DMS53 (cell line): Measurements from ENCODE around the gene IL37.

Experiments used
- DNase-seq: peaks from one replicate; lab custom pipeline; 2025; lab: John Stamatoyannopoulos, UW

IL37 gene

DNA sequence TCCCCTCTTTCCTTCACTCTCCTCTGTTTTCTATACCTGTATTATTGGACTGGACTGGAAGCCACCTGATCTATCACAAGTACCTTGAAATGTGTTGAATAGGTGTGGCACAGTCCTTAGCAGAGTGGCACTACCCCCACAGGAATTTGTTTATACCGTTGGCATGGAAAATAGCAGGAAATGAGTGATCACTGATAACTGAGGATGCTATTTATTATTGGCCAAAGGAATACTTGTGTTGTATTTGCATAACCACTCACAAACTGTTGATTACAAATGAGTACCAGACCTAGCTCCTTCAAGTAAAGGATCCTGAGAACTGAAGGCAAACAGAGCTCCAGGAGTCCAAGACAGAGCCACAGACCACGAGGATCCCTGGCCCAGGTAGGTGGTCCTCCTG lies at the start of gene IL37:
Gene IL37 (plus strand): TSS at position 301 of the 400 bp plus-strand sequence. CDS start 1,848 bp downstream, outside the sequence.
- DNase-seq = no peak

GRCh38 chr2:112864072-112864471 lies 46.9 kb upstream of the IL37 start:
- no peak for DNase-seq

DNA sequence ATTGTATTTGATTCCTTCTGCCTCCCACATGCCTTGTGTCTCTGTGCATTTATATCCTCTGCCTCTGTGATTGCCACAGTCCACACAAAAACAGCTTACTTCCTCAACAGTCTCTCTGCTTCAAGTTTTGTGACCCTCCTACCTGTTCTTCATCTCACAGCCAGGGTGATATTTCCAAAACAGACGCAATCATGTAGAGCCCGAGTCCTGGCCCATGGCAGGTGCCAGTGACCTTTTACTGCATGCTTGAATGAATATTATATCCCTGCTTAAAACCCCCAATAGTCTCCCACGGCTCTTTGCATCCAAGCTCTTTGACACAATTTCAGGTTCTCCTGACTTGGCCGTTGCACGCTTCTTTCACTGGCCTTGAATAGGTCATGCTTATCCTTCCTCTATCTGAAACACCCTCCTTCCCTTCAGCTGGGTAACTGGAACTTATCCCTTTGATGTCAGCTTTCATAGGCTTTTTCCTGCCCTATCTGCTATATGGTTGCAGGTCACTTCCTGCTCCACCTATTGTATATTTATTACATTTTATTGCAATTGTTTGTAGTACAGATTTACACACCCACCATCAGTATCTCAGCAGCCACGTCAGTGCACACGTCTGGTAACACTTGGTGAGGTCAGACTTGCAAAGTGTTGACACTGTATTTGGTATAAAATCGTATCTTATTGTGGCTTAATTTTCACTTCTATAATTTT lies 44.7 kb upstream of the IL37 start:
- no peak for DNase-seq

- no peak for DNase-seq
Observed at GRCh38 chr2:112867701-112868631, 43.0 kb upstream of the IL37 start.

DNA sequence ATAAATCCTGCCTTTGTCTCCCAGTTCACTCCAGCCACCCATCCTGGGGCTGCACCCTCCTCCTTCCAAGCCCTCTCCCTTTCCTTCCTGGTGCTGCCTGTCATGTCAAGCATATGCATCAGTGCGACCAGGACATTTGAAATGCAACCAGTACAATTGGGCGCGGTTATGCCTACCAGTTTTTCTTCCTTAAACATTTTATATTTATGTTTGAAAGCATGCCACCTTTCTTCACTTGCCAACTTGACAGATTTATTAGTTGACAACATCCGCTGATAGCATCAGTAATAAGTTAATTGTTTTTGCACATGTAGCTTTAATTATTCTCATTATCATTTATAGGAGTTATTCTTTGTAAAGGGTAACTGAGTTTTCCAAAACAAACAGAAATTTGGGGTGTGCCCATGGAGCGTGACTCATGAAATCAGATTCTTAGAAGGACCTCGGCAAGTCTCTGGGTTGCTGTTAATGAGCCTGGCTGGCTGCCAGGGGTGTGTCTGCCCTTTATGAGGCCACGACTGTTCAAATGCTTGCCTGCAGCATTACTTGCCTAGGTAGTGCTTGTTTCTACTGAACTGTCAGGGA lies 41.6 kb upstream of the IL37 start:
- DNase-seq = peak; percentile 29

DNA sequence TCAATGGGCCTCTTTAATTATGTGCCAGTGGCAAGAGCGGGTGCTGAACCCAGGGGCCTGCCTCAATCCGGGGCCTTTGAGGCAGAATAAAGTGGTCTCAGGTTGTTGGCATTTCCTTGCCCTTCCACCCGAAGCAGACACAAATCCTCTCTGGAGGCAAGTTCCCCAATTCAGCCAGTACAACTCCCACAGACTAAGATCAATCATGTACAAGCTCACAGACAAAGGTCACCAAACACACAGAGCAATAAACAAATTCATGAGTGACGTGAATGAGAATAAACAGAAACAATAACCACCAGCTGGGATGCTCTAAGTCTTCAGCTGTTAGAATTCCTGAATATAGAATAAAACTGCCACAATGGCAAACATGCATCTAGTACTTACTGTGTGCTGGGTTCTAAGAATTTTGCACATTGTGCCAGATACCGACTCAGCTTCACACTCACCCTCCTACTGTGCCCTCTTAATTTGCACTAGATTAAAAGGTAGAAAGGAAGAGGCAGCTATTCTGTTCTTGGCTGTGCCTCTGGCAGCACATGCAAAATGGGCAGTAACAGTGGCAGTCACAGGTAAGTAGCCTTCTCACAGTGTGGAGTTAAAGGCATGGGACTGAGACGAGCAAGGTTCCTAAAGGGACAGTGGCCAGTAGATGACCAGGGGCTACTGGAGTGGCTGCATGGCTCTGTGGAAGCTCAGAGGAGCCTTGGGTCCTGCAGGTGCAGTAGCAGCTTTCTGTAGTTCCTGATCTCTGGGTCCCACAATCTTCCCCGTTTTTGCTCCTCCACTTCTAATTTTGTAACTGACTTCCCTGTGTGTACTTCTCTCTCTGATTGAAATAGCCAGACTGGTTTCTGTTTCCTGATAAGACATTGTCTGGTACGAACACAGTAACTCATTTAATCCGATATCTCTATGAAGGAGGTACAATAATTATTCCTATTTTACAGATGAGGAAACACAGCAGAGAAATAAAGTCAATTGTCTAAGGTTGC lies 39.8 kb upstream of the IL37 start:
- DNase-seq = no peak

GRCh38 chr2:112876257-112876970 lies 34.6 kb upstream of the IL37 start:
- no peak for DNase-seq

DNA sequence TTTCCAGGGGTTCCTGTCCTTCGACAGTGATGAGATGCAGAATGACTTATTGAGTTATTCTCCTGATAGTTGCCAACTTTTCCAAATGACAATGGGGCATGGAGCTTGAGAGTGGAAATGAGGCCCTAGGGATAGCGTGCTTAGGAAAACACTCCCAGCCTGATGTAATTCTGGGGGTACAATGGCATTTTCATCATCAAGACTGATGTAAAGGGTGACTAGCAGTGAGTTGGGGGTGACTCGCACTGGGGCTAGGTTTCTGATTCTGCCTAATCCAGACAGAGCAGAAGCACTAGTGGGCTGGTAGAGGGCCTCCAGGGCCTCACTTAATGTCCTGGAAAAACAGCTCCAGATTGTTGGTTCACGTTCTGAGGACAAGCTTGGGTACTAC lies 34.0 kb upstream of the IL37 start:
- no peak for DNase-seq

DNA sequence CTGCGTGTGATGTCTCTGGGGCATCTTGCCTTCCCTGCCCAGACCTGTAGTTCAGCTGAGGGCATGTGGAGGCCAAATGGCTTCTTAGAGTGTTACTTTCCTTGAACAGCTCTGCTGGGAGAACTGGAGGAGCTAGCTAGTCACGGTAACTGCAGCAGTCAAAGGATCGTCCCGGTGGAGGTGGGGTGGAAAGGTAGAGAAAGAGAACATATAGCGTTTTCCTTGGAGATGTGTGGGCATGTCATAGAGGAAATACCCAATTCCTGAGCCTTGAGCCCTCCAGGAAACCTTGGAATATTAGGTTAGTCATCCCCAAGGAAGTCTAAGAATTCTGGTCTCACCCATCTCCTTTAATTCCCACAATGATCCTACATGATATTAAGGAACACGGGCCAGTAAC lies 33.5 kb upstream of the IL37 start:
- DNase-seq = no peak

DNA sequence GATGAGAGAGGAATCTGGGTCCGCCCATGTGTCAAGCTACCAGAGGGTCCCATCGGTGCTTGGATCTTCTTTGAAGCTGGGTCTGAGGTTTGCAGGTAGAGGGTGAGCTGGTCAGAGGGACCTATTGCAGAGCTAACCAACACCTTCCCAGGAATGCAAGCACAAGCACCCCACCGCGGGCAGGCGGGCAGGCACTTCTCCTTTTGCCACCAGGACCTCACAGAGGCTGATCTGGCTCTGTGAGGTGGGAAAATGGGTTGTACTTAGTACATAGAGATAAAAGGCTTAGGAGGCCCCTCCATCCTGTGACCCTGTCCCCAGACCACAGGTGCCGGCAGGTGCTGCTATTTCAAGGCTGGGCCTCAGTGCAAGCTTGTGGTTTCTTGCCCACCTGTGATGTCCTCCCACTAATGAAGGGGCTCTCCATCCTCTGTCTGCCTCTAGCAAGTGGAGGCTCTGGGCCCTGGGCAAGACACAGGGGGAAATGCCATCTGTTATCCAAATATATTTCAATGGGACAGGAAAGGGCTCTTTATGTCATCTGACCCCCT lies 31.4 kb upstream of the IL37 start:
- DNase-seq = no peak

GRCh38 chr2:112880091-112880531 lies 30.9 kb upstream of the IL37 start:
- no peak for DNase-seq

- DNase-seq = no peak
Observed at GRCh38 chr2:112880696-112881095, 30.3 kb upstream of the IL37 start.

DNA sequence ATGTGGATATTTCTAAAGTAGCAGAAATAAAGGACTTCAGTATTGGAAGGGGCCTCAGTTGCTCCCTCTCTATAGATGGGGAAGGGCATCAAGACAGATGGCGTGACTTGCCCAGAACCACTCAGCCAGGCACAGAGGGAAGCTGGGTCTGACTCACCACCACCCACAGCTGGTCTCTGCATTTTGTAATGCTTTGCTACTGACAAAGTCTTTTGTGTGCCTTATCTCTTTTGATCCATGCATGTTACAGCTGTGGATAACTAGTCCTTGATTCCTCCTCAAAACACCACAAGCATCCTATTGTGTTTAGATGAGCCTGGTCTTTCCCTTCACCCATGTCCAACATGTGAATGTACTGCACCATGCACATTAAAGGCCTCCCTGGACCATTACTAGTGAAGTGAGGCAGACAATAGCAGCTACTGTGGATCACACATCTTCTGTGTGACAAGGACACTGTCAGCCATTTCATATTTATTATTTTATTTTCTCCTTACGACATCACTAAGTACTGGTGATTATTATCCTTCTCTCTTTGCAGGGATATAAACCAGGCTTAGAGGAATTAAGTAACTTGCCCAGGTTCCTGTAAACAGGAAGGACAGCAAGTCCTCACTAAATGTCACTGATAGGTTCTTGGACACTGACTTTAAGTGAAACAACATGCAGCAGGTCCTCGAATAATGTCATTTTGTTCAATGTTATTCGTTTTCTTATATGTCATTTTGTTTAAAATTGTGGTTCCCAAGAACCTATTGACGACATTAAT lies 29.6 kb upstream of the IL37 start:
- DNase-seq = peak; percentile 72

DNA sequence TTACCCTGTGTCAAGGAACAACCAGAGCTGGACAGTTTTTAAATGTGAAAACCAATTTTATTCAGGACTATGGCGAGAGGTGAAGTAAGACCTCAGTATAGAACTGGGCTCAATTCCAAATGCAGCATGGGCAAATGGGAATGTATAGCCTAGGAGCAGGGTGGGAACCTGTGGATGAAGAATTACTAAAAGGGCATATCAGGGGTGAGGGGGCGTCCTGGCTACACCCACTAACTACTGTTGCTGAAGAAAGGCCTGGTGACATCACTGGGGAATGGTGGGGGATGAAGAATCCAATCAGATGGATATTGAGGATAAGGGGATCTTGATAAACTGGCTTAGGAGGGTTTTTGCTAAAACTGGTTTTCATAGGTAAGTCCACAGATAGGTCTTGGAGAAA lies 27.3 kb upstream of the IL37 start:
- no peak for DNase-seq

- peak; percentile 90 for DNase-seq
Observed at GRCh38 chr2:112884869-112885505, 26.0 kb upstream of the IL37 start.

DNA sequence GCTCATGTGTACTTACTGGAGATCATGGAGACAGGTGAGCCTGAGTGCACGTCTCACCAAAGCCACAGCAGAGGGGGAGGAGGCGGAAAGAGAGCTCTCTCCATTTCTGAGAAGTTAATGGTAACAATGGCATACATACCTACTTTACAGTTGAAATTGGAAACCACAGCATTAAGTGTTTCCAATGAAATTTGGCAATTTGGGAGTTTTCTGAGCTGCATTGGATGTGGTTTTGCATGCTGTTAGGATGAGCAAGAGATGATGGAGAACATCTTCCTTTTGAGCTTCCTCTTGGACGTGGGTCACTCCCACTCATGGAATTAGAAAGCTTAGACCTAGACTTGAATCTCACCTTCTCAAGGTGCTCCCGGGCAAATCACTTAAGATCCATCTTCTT lies 25.5 kb upstream of the IL37 start:
- peak; percentile 63 for DNase-seq

- DNase-seq = no peak
Observed at GRCh38 chr2:112886291-112886690, 24.7 kb upstream of the IL37 start.

DNA sequence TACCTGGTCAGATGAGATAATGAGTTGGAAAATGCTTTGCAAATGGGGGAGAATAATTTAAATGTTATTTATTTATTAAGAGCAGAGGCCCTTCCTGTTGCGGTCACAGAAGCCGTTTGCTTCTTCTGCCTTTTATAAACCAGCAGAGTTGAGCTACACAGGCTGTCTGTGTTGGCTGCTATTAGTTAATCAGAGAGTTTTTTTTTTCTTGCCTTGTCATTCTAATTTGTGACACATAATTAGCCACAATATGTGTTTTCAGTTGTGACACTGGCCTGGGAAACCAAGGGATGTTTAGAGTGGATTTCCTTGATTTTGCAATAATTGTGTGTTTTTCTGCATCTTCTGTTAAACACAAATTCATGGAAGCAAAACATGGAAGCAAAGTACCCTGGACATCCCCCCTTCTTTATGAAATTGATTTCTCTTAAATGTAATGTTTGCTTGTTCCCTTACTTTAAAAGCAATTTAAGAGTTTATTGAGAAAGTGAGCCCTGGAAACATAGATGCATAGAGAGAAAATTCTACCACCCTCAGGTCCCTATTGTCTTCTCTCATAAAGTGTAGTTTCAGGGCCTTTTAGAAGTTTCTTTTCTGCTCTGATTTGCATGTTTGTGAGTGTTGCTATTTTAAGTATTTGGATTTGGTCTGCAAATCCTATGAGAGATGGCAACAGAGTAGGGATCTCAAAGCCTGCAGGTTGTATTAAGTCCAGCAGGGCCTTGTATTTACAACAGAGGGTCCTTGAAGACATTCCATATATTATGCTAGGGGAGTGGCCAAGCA lies 22.8 kb upstream of the IL37 start:
- no peak for DNase-seq
